ENCODE data around the gene ITGAD. TPM values are rescaled to one million over a fixed set of nuclear protein-coding genes. Genes with fewer than 3 reads are reported as not detected.

ITGAD gene
- total RNA-seq, 1 experiment from 2014 or later: not detected

GRCh38 chr16:31429314-31429713 lies 36.2 kb downstream of the ITGAD start:
- Mint-ChIP-seq H3K9me3 (no peaks in the 10 kb centered on the region; a peak in 1 of 5 replicates), H3K27me3 (ENCODE audit: low read depth) (peaks cover 4% of the 10 kb centered on the region), H3K4me1 (peaks cover 5 to 9% of the 10 kb centered on the region in 2 experiments; a peak in 3 of 4 replicates), H3K4me3 (no peak overlapping the region), H3K36me3 (ENCODE audit: insufficient read depth in 1 of 3, low read depth in 3 of 3) (no peaks in the 10 kb centered on the region), H3K27ac (no peak overlapping the region; a peak in 1 of 7 replicates)
- Histone ChIP-seq H4K8ac (replicated peaks; ENCODE audit: insufficient read length, low read depth, low read length) (no peak overlapping the region), H2AFZ (ENCODE audit: low read length) (no peak overlapping the region), H3K9ac (ENCODE audit: extremely low read depth, insufficient read length, low read length) (no peak overlapping the region), H3K27ac (ENCODE audit: insufficient read length, low read depth, low read length) (no peak overlapping the region), H2BK15ac (ENCODE audit: low read depth, low read length) (no peak overlapping the region), H2BK5ac (ENCODE audit: insufficient read length, low read length) (no peak overlapping the region), H2BK12ac (ENCODE audit: insufficient read length, low read depth, low read length) (no peak overlapping the region), H3K79me2 (ENCODE audit: insufficient read depth, low read length) (no peaks in the 10 kb centered on the region), H4K20me1 (ENCODE audit: control insufficient read depth, insufficient read depth, insufficient read length) (no peaks in the 10 kb centered on the region), H2AK5ac (ENCODE audit: insufficient read length, low read length) (no peak overlapping the region), H4K5ac (ENCODE audit: insufficient read length, low read depth, low read length) (no peak overlapping the region), H4K91ac (ENCODE audit: insufficient read length, low read depth, low read length) (no peak overlapping the region), H3K9me3 (ENCODE audit: control insufficient read depth, low read depth, low read length) (no peaks in the 10 kb centered on the region), H3K18ac (ENCODE audit: insufficient read length, low read depth, low read length) (no peak overlapping the region), H3K14ac (ENCODE audit: insufficient read depth, low read length) (no peak overlapping the region), H3K23me2 (ENCODE audit: insufficient read length, low read depth, low read length, poor library complexity, severe bottlenecking) (no peaks in the 10 kb centered on the region), H3K79me1 (ENCODE audit: insufficient read depth, low read depth, low read length, poor library complexity, severe bottlenecking) (no peaks in the 10 kb centered on the region), H3K4me1 (ENCODE audit: insufficient read depth, low read length) (no peaks in the 10 kb centered on the region), H3K56ac (ENCODE audit: insufficient read length, low read depth, low read length) (no peak overlapping the region), H2BK20ac (ENCODE audit: low read depth, low read length, poor library complexity, severe bottlenecking) (no peak overlapping the region), H3K4ac (ENCODE audit: low read depth, low read length) (no peak overlapping the region), H2BK120ac (ENCODE audit: low read depth, low read length, poor library complexity, severe bottlenecking) (no peak overlapping the region), H3K27me3 (ENCODE audit: insufficient read depth, low read length) (peaks cover 8% of the 10 kb centered on the region; the same call in 1 of the 2 replicates), H3K23ac (ENCODE audit: insufficient read length, low read depth, low read length) (no peak overlapping the region), H3T11ph (ENCODE audit: low read length) (no peak overlapping the region), H3K4me2 (ENCODE audit: insufficient read depth, insufficient read length, low read length) (no peak overlapping the region)
- DNase-seq: no peak
- TF ChIP-seq CTCF (conservative IDR thresholded peaks at IDR 0.05): no peak
- WGBS (ENCODE audit: extremely low coverage, insufficient read length, low lambda C conversion rate): no CpG with 5 or more reads among the region's 1 CpG

All from H9 (cell line).